ENCODE results near the gene EXOC4.

GRCh38 chr7:133398506-133398905 lies 145.6 kb downstream of the EXOC4 start:
- no peak for TF ChIP-seq POLR2A (IDR thresholded peaks at IDR 0.05)
- no peak for TF ChIP-seq CTCF (IDR thresholded peaks at IDR 0.05)
